OCI-LY1 (cell line): Measurements from ENCODE around the gene DENND11.

ENCODE experiments used
- EZH2 ChIP-seq: fragments of 200-600 bp; sonication (generic), shearing (Covaris generic); IDR thresholded peaks from 2 replicates; pipeline ENCODE4 v1.8.0; 2017; ENCODE audit warnings: borderline replicate concordance, mixed run types, mild to moderate bottlenecking, antibody characterized with exemption, low read length, moderate library complexity, mixed read lengths
- TF ChIP-seq, protein P1 (sequence below): fragments of 200-600 bp; sonication (generic), shearing (Covaris generic); IDR thresholded peaks from 2 replicates; pipeline ENCODE4 v1.5.1; 2017; ENCODE audit warnings: mild to moderate bottlenecking, antibody characterized with exemption, low read length, moderate library complexity, mixed read lengths

GRCh38 chr7:141668853-141669252 lies 33.1 kb downstream of the DENND11 start:
- TF ChIP-seq, protein P1, sequence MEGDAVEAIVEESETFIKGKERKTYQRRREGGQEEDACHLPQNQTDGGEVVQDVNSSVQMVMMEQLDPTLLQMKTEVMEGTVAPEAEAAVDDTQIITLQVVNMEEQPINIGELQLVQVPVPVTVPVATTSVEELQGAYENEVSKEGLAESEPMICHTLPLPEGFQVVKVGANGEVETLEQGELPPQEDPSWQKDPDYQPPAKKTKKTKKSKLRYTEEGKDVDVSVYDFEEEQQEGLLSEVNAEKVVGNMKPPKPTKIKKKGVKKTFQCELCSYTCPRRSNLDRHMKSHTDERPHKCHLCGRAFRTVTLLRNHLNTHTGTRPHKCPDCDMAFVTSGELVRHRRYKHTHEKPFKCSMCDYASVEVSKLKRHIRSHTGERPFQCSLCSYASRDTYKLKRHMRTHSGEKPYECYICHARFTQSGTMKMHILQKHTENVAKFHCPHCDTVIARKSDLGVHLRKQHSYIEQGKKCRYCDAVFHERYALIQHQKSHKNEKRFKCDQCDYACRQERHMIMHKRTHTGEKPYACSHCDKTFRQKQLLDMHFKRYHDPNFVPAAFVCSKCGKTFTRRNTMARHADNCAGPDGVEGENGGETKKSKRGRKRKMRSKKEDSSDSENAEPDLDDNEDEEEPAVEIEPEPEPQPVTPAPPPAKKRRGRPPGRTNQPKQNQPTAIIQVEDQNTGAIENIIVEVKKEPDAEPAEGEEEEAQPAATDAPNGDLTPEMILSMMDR: no peak
- TF ChIP-seq EZH2: no peak
